Neuronal stem cell (in vitro differentiated cells): ENCODE data around the gene TULP4.
"Not testable (repeated sequence)": the region's sequence is repeated elsewhere in the genome, so short reads cannot be mapped to it uniquely, and the experiment has no call there.

ENCODE experiments used
- DNase-seq: peaks from one replicate; pipeline ENCODE4 v3.0.0-alpha.2; 2013; ENCODE audit warnings: low spot score
- H2AFZ ChIP-seq: one replicate; pipeline ENCODE4 v1.6.1; 2013; ENCODE audit warnings: mild to moderate bottlenecking, low read length, inconsistent platforms
- H2AK5ac ChIP-seq: 2 replicates; pipeline ENCODE4 v1.6.1; 2013; ENCODE audit warnings: low read depth, mild to moderate bottlenecking, inconsistent platforms, low read length, moderate library complexity, mixed read lengths
- H2BK120ac ChIP-seq: 2 replicates; pipeline ENCODE4 v1.6.1; 2013; ENCODE audit warnings: low read depth, mild to moderate bottlenecking, inconsistent platforms, low read length, moderate library complexity, mixed read lengths
- H2BK12ac ChIP-seq: one replicate; pipeline ENCODE4 v1.6.1; 2013; ENCODE audit warnings: low read length, inconsistent platforms
- H2BK15ac ChIP-seq: 2 replicates; pipeline ENCODE4 v1.6.1; 2013; ENCODE audit warnings: mild to moderate bottlenecking, low read length, inconsistent platforms, mixed read lengths
- H2BK5ac ChIP-seq: one replicate; pipeline ENCODE4 v1.6.1; 2013; ENCODE audit warnings: inconsistent platforms, mild to moderate bottlenecking, low read length, moderate library complexity
- H3K14ac ChIP-seq: one replicate; pipeline ENCODE4 v1.6.1; 2013; ENCODE audit warnings: low read length, inconsistent platforms
- H3K18ac ChIP-seq: 2 replicates; pipeline ENCODE4 v1.6.1; 2013; ENCODE audit warnings: low read length, inconsistent platforms
- H3K23ac ChIP-seq: 2 replicates; pipeline ENCODE4 v1.6.1; 2013; ENCODE audit warnings: low read depth, mild to moderate bottlenecking, mixed read lengths, low read length, inconsistent platforms; ENCODE audit not compliant: poor library complexity
- H3K27ac ChIP-seq: replicated peaks from 3 replicates; pipeline ENCODE4 v1.5.1; 2013; ENCODE audit warnings: low read length, inconsistent platforms
- H3K27me3 ChIP-seq, 3 experiments: 2 replicates each; pipeline ENCODE4 v1.6.1; 2013; ENCODE audit warnings: low read length in 3 of 3, mild to moderate bottlenecking in 2 of 3, inconsistent platforms in 1 of 3, low read depth in 1 of 3, mixed read lengths in 1 of 3, moderate library complexity in 1 of 3; ENCODE audit not compliant: control insufficient read depth in 3 of 3, insufficient read depth in 3 of 3
- H3K36me3 ChIP-seq, 2 donors: replicated peaks in 1 of 2; 2 replicates each; pipeline ENCODE4 v1.6.1; 2013; ENCODE audit warnings: low read length in 2 of 2; ENCODE audit not compliant: control insufficient read depth in 2 of 2, insufficient read depth in 2 of 2
- H3K4ac ChIP-seq: 2 replicates; pipeline ENCODE4 v1.6.1; 2013; ENCODE audit warnings: inconsistent platforms, mild to moderate bottlenecking, low read length, moderate library complexity
- H3K4me1 ChIP-seq, 2 donors: 1 replicate in 1 of 2; 2 replicates in 1 of 2; pipeline ENCODE4 v1.6.1; 2013; ENCODE audit warnings: low read length in 2 of 2, low read depth in 1 of 2; ENCODE audit not compliant: control insufficient read depth in 2 of 2, insufficient read depth in 1 of 2
- H3K4me2 ChIP-seq: one replicate; pipeline ENCODE4 v1.6.1; 2013; ENCODE audit warnings: mild to moderate bottlenecking, low read length, inconsistent platforms; ENCODE audit not compliant: insufficient read depth, poor library complexity, severe bottlenecking
- H3K4me3 ChIP-seq, 2 donors: 2 replicates each; pipeline ENCODE4 v1.5.1; 2013; ENCODE audit warnings: low read length in 2 of 2, mild to moderate bottlenecking in 2 of 2, inconsistent platforms in 1 of 2, moderate library complexity in 1 of 2
- H3K79me1 ChIP-seq: one replicate; pipeline ENCODE4 v1.6.1; 2013; ENCODE audit warnings: low read depth, mild to moderate bottlenecking, inconsistent platforms, low read length, moderate library complexity
- H3K9ac ChIP-seq: one replicate; pipeline ENCODE4 v1.6.1; 2013; ENCODE audit warnings: mild to moderate bottlenecking, low read depth, low read length, inconsistent platforms; ENCODE audit not compliant: poor library complexity
- H3K9me3 ChIP-seq, 2 donors: replicated peaks in 1 of 2; 2 replicates each; pipeline versions ENCODE3 to v1.6.1; 2013; ENCODE audit warnings: low read length in 2 of 2, mild to moderate bottlenecking in 2 of 2, inconsistent platforms in 1 of 2, low read depth in 1 of 2, mixed read lengths in 1 of 2, moderate library complexity in 1 of 2; ENCODE audit not compliant: control insufficient read depth in 2 of 2, insufficient read depth in 1 of 2
- H4K8ac ChIP-seq: one replicate; pipeline ENCODE4 v1.6.1; 2013; ENCODE audit warnings: low read depth, mild to moderate bottlenecking, inconsistent platforms, low read length, moderate library complexity
- H4K91ac ChIP-seq: one replicate; pipeline ENCODE4 v1.6.1; 2013; ENCODE audit warnings: low read length, low read depth, mild to moderate bottlenecking, inconsistent platforms; ENCODE audit not compliant: poor library complexity
- WGBS, 2 donors: extraction: QIAGEN DNeasy Blood & Tissue Kit; methylation state at CpG; one replicate each; pipeline ENCODE4 v1.1.7; 2013; ENCODE audit warnings: missing lambda C conversion rate in 2 of 2, mixed read lengths in 1 of 2; ENCODE audit not compliant: insufficient read length in 2 of 2, insufficient replicate concordance in 1 of 2; ENCODE audit errors: extremely low coverage in 2 of 2; 5-methylcytosine and 5-hydroxymethylcytosine counted together

TULP4 gene

GRCh38 chr6:158345444-158345843 is 33.2 kb downstream of the TULP4 start:
- H3K18ac ChIP-seq, H2AFZ ChIP-seq, H3K79me1 ChIP-seq, H4K91ac ChIP-seq, H2AK5ac ChIP-seq, H3K27ac ChIP-seq, DNase-seq, H2BK12ac ChIP-seq, H2BK15ac ChIP-seq, H2BK5ac ChIP-seq, H3K4ac ChIP-seq, H3K4me1 ChIP-seq, H3K4me2 ChIP-seq, H3K27me3 ChIP-seq, H3K36me3 ChIP-seq, H3K14ac ChIP-seq, H3K23ac ChIP-seq, H4K8ac ChIP-seq, H3K9ac ChIP-seq, H3K9me3 ChIP-seq, H3K4me3 ChIP-seq, H2BK120ac ChIP-seq: not testable (repeated sequence)
- no CpG with 5 or more reads among the region's 6 CpGs for WGBS, 2 donors

- H2AK5ac ChIP-seq, result no peak overlapping the region
- no peak overlapping the region for H3K4ac ChIP-seq
- H2BK120ac ChIP-seq, result no peak overlapping the region
- no peaks in the 10 kb centered on the region for H3K27me3 ChIP-seq
- no peak overlapping the region for H3K23ac ChIP-seq
- H4K8ac ChIP-seq, result no peak overlapping the region
- WGBS, 2 donors, result no CpG with 5 or more reads among the region's 2 CpGs
- no peak overlapping the region for H3K27ac ChIP-seq
- no peak overlapping the region for H3K4me3 ChIP-seq
- H3K9me3 ChIP-seq, result peaks cover 6 to 15% of the 10 kb centered on the region in 2 donors
- no peak overlapping the region for H3K4me2 ChIP-seq
- H2AFZ ChIP-seq, result no peak overlapping the region
- no peak overlapping the region for H2BK12ac ChIP-seq
- no peak for DNase-seq
- H3K9ac ChIP-seq, result no peak overlapping the region
- H2BK5ac ChIP-seq, result no peak overlapping the region
- peaks cover 3 to 5% of the 10 kb centered on the region in 2 donors for H3K36me3 ChIP-seq
- H3K18ac ChIP-seq, result no peak overlapping the region
- no peak overlapping the region for H2BK15ac ChIP-seq
- H3K79me1 ChIP-seq, result no peaks in the 10 kb centered on the region
- peaks cover 0 to 5% of the 10 kb centered on the region in 2 donors for H3K4me1 ChIP-seq
- no peak overlapping the region for H3K14ac ChIP-seq
- H4K91ac ChIP-seq, result no peak overlapping the region
These were observed 35.1 kb downstream of the TULP4 start for GRCh38 chr6:158347335-158347734.

- H3K9me3 ChIP-seq, result peaks cover 6 to 15% of the 10 kb centered on the region in 2 donors
- H4K8ac ChIP-seq, H4K91ac ChIP-seq, H3K4me2 ChIP-seq, H2AK5ac ChIP-seq, H2AFZ ChIP-seq, H3K27me3 ChIP-seq, H2BK120ac ChIP-seq, H2BK15ac ChIP-seq, H3K27ac ChIP-seq, H3K4ac ChIP-seq, H3K36me3 ChIP-seq, DNase-seq, H2BK5ac ChIP-seq, H3K9ac ChIP-seq, H3K79me1 ChIP-seq, H3K4me3 ChIP-seq, H3K4me1 ChIP-seq, H3K14ac ChIP-seq, H3K23ac ChIP-seq, H2BK12ac ChIP-seq, H3K18ac ChIP-seq: not testable (repeated sequence)
- no CpG with 5 or more reads among the region's 47 CpGs for WGBS, 2 donors
These were observed 36.7 kb downstream of the TULP4 start for GRCh38 chr6:158348737-158349504.

- H2AK5ac ChIP-seq, H2BK12ac ChIP-seq, H2BK5ac ChIP-seq, H3K27me3 ChIP-seq, H3K4me1 ChIP-seq, H4K8ac ChIP-seq, H3K9ac ChIP-seq, H3K79me1 ChIP-seq, DNase-seq, H2BK15ac ChIP-seq, H4K91ac ChIP-seq, H3K18ac ChIP-seq, H2AFZ ChIP-seq, H3K4ac ChIP-seq, H3K14ac ChIP-seq, H3K27ac ChIP-seq, H3K4me3 ChIP-seq, H2BK120ac ChIP-seq, H3K36me3 ChIP-seq, H3K4me2 ChIP-seq, H3K23ac ChIP-seq: not testable (repeated sequence)
- no CpG with 5 or more reads among the region's 54 CpGs for WGBS, 2 donors
- H3K9me3 ChIP-seq, result peaks cover 6 to 15% of the 10 kb centered on the region in 2 donors
These were observed 37.4 kb downstream of the TULP4 start for GRCh38 chr6:158349505-158350275.
